Loucy (cell line): ENCODE measurements around the gene SLAMF7.

Source experiments
- CTCF ChIP-seq: fragments of 200-600 bp; sonication (generic); conservative IDR thresholded peaks from 2 replicates; pipeline ENCODE4 v1.5.1; 2014; ENCODE audit warnings: mild to moderate bottlenecking, antibody characterized with exemption, low read length
- EZH2phosphoT487 ChIP-seq: fragments of 200-600 bp; IDR thresholded peaks from 2 replicates; pipeline ENCODE4 v1.6.1; 2018; ENCODE audit warnings: antibody characterized with exemption, mild to moderate bottlenecking, moderate library complexity, borderline replicate concordance

GRCh38 chr1:160720356-160721085, 18.5 kb upstream of the SLAMF7 start:
- TF ChIP-seq CTCF (no peak), EZH2phosphoT487 (no peak)
